ENCODE measurements around the gene GCH1. TPM values are rescaled to one million over a fixed set of nuclear protein-coding genes. Genes with fewer than 3 reads are reported as not detected.
"Not testable (repeated sequence)": the region's sequence is repeated elsewhere in the genome, so short reads cannot be mapped to it uniquely, and the experiment has no call there.

The GCH1 gene
- total RNA-seq (2014; rRNA removed; shearing (Covaris generic)), result 11.5 and 11.8 TPM in 2 replicates

DNA sequence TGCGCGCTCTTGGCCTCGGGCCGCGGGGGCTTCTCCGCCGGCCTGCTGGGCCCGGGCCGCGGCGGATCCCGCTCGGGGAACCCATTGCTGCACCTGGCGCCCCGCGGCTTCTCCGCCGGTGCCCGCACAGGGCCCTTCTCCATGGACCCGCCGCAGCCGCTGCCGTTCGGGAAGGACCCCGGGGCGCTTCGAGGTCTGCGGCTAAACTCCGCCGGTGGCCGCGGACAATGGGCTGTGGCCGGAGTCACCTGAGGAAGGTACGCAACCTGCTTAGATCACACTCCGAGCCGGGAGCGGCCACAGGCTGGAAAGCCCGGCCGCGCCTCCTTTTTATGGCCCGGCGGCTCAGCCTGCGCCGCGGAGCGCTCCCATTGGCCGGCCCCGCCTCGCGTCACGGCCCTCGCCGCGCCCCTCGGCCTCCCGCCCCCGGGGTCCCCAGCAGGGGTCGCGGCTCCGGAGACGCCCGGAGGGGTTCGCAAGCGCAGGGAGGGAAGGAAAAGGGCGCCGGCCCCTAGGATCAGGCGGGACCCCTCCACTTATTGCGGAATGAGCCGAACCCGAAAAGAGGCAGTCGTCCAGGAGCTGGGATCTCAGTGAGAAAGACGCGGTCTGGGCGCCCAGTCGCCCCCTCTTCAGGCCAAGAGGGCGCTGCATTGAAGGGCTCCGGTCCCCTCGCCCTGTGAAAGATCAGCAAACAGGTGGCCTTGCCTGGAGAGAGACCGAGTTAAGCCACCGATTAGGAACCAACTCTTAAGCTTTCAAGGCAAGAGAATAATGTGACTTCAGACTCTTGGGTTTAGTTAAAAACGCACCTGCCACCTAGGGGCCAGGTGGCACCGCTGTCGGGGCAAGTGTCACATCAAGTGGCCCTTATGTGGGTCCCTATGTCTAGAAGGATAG lies at the start of gene GCH1:
TSS of gene GCH1 (minus strand) at position 306 of the 900 bp plus-strand sequence. CDS start at position 143, 163 bp downstream.
- DNase-seq (ENCODE audit: low spot score), result peak; percentile 80

DNA sequence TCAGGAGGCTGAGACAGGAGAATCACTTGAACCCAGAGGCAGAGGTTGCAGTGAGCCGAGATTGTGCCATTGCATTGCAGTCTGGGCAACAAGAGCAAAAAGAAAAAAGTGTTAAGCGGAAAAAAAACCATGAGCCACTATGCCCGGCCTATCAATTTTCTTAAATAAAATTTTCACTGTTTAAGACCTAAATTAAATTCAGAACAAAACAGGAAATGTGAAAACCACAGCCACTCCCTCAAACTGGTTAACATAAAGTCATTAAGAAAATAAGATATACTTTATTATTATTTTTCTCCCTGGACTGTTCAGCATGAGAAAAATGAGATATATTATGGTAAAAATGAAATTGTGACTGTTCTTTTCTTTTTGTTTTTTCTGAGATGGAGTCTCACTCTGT lies 44.6 kb upstream of the GCH1 start:
- DNase-seq (ENCODE audit: low spot score), result no peak

DNA sequence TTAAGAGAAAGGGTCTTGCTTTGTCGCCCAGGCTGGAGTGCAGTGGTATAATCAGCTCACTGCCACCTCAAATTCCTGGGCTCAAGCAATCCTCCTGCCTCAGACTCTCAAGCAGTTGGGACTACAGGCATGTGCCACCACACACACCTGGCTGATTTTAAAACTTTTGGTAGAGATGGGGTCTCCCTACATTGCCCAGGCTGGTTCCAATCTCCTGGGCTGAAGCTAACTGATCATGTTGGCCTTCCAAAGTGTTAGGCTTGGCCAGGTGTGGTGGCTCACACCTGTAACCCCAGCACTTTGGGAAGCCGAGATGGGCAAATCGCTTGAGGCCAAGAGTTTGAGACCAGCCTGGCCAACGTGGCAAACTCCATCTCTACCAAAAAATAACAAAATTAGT lies 43.9 kb upstream of the GCH1 start:
- no peak for DNase-seq (ENCODE audit: low spot score)

- no peak for DNase-seq (ENCODE audit: low spot score)
These were observed 42.2 kb upstream of the GCH1 start for GRCh38 chr14:54944737-54945391.

DNA sequence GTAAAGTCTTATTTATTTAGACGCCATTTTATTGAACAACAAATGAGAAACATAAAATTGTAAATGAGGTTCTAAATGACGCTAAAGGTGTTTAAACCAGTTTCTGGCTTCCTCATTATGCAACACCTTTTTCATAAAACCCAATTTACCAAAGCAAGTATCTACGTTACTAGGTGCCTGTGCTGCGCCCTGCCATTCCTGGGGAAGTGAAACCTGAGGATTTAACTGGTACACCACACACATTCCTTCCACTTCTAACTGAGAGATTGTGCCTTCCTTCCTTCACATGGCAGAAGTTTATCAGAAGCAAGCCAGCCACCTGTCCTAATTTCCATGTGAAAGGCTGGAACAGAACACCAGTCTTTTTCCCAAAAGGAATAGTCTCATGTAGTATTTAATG lies 40.3 kb upstream of the GCH1 start:
- DNase-seq (ENCODE audit: low spot score), result no peak

GRCh38 chr14:54936816-54937215 lies 34.2 kb upstream of the GCH1 start:
- no peak for DNase-seq (ENCODE audit: low spot score)

DNA sequence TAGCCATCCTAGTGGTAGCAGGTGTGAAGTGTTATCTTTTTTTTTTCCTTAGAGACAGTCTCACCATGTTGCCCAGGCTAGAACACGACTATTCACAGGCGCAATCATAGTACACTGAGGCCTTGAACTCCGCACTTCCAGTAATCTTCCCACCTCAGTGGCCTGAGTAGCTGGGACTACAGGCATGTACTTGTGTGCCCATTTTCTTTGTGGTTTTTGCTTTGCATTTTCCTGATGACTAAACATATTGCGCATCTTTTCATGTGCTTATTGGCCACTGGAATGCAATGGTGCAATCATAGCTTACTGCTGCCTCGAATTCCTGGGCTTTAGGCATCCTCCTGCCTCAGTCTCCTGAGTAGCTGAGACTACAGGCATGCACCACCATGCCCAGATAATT lies 33.3 kb upstream of the GCH1 start:
- DNase-seq (ENCODE audit: low spot score), result no peak

DNA sequence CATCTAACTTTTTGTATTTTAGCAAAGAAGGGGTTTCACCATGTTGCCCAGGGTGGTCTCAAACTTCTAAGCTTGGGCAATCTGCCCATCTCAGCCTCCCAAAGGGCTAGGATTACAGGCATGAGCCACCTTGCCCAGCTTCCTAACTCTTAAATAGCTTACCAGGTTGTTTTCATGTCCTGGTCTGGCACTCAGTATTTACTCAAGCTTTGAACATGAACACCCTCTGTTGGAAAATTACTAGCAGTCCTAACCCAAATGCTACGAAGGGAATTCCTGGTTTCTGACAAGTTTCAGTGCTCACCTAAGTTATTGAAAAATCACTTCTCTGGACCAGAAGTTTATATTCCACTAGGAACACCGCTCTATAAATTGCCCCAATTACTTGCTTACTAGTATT lies 32.5 kb upstream of the GCH1 start:
- DNase-seq (ENCODE audit: low spot score), result no peak

DNA sequence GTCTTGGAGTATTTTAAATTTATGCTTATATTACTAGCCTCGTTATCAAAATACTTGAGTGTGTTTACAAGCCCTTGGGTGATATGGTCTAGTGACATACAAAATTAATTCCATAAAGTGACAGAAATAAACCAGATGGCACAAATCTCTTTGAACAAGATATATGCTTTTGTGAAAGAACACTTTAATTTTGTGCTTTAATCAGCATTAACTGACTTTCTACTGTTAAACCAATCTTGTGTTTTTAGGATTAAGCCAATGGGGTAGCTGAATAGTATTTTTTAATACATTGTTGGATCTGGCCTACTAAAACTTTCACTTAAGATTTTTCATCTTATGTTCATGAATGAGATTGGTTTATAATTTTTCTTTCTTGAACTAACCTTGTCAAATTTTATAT lies 30.4 kb upstream of the GCH1 start:
- no peak for DNase-seq (ENCODE audit: low spot score)

- no peak for DNase-seq (ENCODE audit: low spot score)
These were observed 29.1 kb upstream of the GCH1 start for GRCh38 chr14:54931598-54932340.

DNA sequence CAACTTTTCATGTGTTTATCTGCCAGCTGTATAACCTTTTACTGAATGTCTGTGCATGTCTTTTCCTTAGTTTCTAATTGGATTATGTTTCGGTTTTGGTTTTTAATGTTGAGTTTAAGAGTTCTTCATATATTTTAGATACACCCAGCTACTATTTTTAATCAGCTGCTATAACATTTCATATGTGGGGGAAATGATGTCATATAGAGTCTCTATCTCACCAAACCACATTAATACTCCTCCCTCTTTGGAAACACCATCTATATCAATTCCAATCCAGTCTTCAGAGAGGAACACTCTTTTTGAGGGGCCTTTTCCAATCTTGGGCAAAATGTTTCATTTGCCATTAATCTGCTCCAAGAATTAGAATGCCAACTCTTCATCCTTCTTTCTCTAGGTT lies 28.5 kb upstream of the GCH1 start:
- DNase-seq (ENCODE audit: low spot score), result no peak

DNA sequence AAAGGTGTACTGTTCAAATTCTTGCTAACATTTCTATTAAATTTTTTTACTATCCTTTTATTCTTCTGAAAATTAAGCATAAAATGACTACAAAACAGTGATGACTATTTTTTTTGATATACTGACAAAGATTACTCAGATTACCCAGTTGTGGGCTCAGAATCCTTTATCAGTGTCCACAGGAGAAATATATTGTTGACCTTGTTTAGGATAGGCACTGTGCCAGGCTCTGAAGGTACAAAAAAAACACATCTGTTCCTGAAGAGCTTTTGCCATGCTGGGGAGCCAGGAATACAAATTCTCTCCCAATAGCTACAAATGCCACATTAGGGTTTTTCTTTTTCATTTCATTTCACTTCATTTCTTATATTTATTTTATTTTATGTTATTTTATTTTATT lies 26.9 kb upstream of the GCH1 start:
- DNase-seq (ENCODE audit: low spot score), result no peak

- no peak for DNase-seq (ENCODE audit: low spot score)
These were observed 25.6 kb upstream of the GCH1 start for GRCh38 chr14:54928216-54928615.

GRCh38 chr14:54927551-54927950 lies 24.9 kb upstream of the GCH1 start:
- DNase-seq (ENCODE audit: low spot score), result no peak

GRCh38 chr14:54926570-54926969 lies 23.9 kb upstream of the GCH1 start:
- DNase-seq (ENCODE audit: low spot score), result not testable (repeated sequence)

- DNase-seq (ENCODE audit: low spot score), result no peak
These were observed 20.0 kb upstream of the GCH1 start for GRCh38 chr14:54922598-54922997.

- DNase-seq (ENCODE audit: low spot score), result no peak
These were observed 17.4 kb upstream of the GCH1 start for GRCh38 chr14:54920052-54920451.

GRCh38 chr14:54919330-54919729 lies 16.7 kb upstream of the GCH1 start:
- no peak for DNase-seq (ENCODE audit: low spot score)

DNA sequence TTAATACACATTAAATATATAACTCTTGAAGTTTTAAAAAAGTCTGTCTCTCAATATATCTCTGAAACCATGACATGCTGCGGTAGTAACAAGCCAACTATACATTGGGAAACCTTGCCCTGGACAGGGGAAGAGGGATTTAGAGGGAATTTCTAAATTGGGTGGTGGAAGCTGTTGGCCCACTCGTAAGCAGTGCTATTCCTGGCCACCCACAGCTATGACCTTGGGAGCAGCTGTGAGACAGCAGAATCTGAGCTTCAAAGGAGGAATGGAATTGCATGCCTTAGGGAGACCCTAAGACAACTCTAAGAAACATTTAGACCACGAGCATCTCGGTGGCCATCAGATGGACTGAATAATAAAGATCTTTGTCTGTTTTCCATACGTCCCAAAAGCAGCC lies 15.8 kb upstream of the GCH1 start:
- no peak for DNase-seq (ENCODE audit: low spot score)

GRCh38 chr14:54916101-54916500 lies 13.5 kb upstream of the GCH1 start:
- DNase-seq (ENCODE audit: low spot score), result no peak

GRCh38 chr14:54909817-54910558 lies 7.4 kb upstream of the GCH1 start:
- no peak for DNase-seq (ENCODE audit: low spot score)

DNA sequence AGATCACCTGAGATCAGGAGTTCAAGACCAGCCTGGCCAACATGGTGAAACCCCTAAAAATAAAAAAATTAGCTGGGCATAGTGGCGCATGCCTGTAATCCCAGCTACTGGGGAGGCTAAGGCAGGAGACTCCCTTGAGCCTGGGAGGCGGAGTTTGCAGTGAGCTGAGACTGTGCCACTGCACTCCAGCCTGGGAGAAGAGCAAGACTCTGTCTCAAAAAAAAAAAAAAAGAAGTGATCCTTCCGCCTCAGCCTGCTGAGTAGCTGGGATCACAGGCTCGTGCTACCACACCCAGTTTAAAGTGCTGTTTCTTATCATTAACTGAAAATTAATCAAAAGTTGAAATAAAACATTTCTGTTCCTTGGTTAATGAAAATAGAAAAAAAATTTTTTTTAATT lies 6.3 kb upstream of the GCH1 start:
- not testable (repeated sequence) for DNase-seq (ENCODE audit: low spot score)

Measured in HT-29 (cell line).